ENCODE results near the gene RBM3.

The RBM3 gene

GRCh38 chrX:48599341-48599740, 25.1 kb downstream of the RBM3 start:
- in situ Hi-C loops (cut with MboI; ENCODE audit: low pct_unique_long_range_greater_than_20kb, low sequenced_read_pairs, unreplicated experiment): no loop called here
- DNase-seq (ENCODE audit: low spot score): no peak
- TF ChIP-seq CTCF (IDR thresholded peaks at IDR 0.05; ENCODE audit: extremely low read depth, insufficient read depth, missing control alignments): no peak

- no peak for TF ChIP-seq CTCF (IDR thresholded peaks at IDR 0.05; ENCODE audit: extremely low read depth, insufficient read depth, missing control alignments)
- in situ Hi-C loops (cut with MboI; ENCODE audit: low pct_unique_long_range_greater_than_20kb, low sequenced_read_pairs, unreplicated experiment): no loop called here
Observed at GRCh38 chrX:48600226-48600625, 25.9 kb downstream of the RBM3 start.

GRCh38 chrX:48601741-48602394, 27.6 kb downstream of the RBM3 start:
- DNase-seq (ENCODE audit: low spot score): no peak
- in situ Hi-C loops (cut with MboI; ENCODE audit: low pct_unique_long_range_greater_than_20kb, low sequenced_read_pairs, unreplicated experiment): no loop called here
- no peak for TF ChIP-seq CTCF (IDR thresholded peaks at IDR 0.05; ENCODE audit: extremely low read depth, insufficient read depth, missing control alignments)

More at GRCh38 chrX:48600226-48600625, 25.9 kb downstream of the RBM3 start:
- no peak for DNase-seq (ENCODE audit: low spot score)

- no peak for DNase-seq (ENCODE audit: low spot score)
- in situ Hi-C loops (cut with MboI; ENCODE audit: low pct_unique_long_range_greater_than_20kb, low sequenced_read_pairs, unreplicated experiment): no loop called here
- TF ChIP-seq CTCF (IDR thresholded peaks at IDR 0.05; ENCODE audit: extremely low read depth, insufficient read depth, missing control alignments): no peak
Observed at GRCh38 chrX:48604701-48605100, 30.4 kb downstream of the RBM3 start.

- no peak for TF ChIP-seq CTCF (IDR thresholded peaks at IDR 0.05; ENCODE audit: extremely low read depth, insufficient read depth, missing control alignments)
- in situ Hi-C loops (cut with MboI; ENCODE audit: low pct_unique_long_range_greater_than_20kb, low sequenced_read_pairs, unreplicated experiment): no loop called here
- DNase-seq (ENCODE audit: low spot score): no peak
Observed at GRCh38 chrX:48606091-48606490, 31.8 kb downstream of the RBM3 start.

GRCh38 chrX:48611703-48612102, 37.4 kb downstream of the RBM3 start:
- in situ Hi-C loops (cut with MboI; ENCODE audit: low pct_unique_long_range_greater_than_20kb, low sequenced_read_pairs, unreplicated experiment): no loop called here
- TF ChIP-seq CTCF (IDR thresholded peaks at IDR 0.05; ENCODE audit: extremely low read depth, insufficient read depth, missing control alignments): no peak
- no peak for DNase-seq (ENCODE audit: low spot score)

Measured in GM13977 (cell line).